IMR-90 (cell line): ENCODE measurements around the gene CYS1. TPM values are rescaled to one million over a fixed set of nuclear protein-coding genes. Genes with fewer than 3 reads are reported as not detected.

Experiments used
- ATAC-seq: fragments of 200-7000 bp; cut with Tn5 transposase; 2 replicates; pipeline ENCODE4 v1.9.1; 2020; ENCODE audit warnings: low read depth, mild to moderate bottlenecking, moderate library complexity
- BruUV-seq: library from RNA; stranded (reverse); fragments of 400-500 nt; replicated peaks from 2 replicates; lab custom pipeline; 2021; lab: Mats Ljungman, UMichigan
- CTCF ChIA-PET: fragments of 300-600 bp; formaldehyde crosslinking; extraction: SDS; loops from one replicate; lab custom pipeline; 2021; ENCODE audit warnings: antibody characterized with exemption; lab: Yijun Ruan, JAX
- POLR2A ChIA-PET: fragments of 300-600 bp; sonication (Branson Sonifier 250); formaldehyde crosslinking; loops from one replicate; lab custom pipeline; 2022; ENCODE audit warnings: antibody characterized with exemption; ENCODE audit not compliant: unreplicated experiment; lab: Charles Lee
- DNase-seq: peaks from one replicate; pipeline ENCODE4 v3.0.0; 2013
- H2AFZ ChIP-seq: replicated peaks from 2 replicates; pipeline ENCODE3; 2013; ENCODE audit warnings: low read length, mild to moderate bottlenecking; ENCODE audit not compliant: poor library complexity
- H2AK5ac ChIP-seq: 2 replicates; pipeline ENCODE4 v1.6.1; 2013; ENCODE audit warnings: low read depth, low read length, inconsistent platforms
- H2AK9ac ChIP-seq: replicated peaks from 2 replicates; pipeline ENCODE3; 2013; ENCODE audit warnings: mild to moderate bottlenecking, low read depth, low read length, moderate library complexity; ENCODE audit not compliant: poor library complexity
- H2BK120ac ChIP-seq: 2 replicates; pipeline ENCODE4 v1.6.1; 2013; ENCODE audit warnings: low read depth, low read length, inconsistent platforms
- H2BK15ac ChIP-seq: 3 replicates; pipeline ENCODE4 v1.6.1; 2013; ENCODE audit warnings: low read depth, low read length, inconsistent platforms
- H2BK20ac ChIP-seq: 2 replicates; pipeline ENCODE4 v1.6.1; 2013; ENCODE audit warnings: low read depth, mild to moderate bottlenecking, inconsistent platforms, low read length, moderate library complexity
- H2BK5ac ChIP-seq: 2 replicates; pipeline ENCODE4 v1.6.1; 2013; ENCODE audit warnings: mild to moderate bottlenecking, low read depth, low read length, inconsistent platforms; ENCODE audit not compliant: poor library complexity, severe bottlenecking
- H3K14ac ChIP-seq: replicated peaks from 2 replicates; pipeline ENCODE4 v1.6.1; 2013; ENCODE audit warnings: low read depth, low read length, inconsistent platforms
- H3K18ac ChIP-seq: 2 replicates; pipeline ENCODE4 v1.6.1; 2013; ENCODE audit warnings: low read depth, low read length, control low read depth
- H3K23ac ChIP-seq: 2 replicates; pipeline ENCODE4 v1.6.1; 2013; ENCODE audit warnings: low read depth, low read length, inconsistent platforms
- H3K27ac ChIP-seq: 2 replicates; pipeline ENCODE4 v1.5.1; 2013; ENCODE audit warnings: mild to moderate bottlenecking, control low read depth, low read length; ENCODE audit not compliant: insufficient read depth
- H3K27me3 ChIP-seq: 2 replicates; pipeline ENCODE4 v1.6.1; 2013; ENCODE audit warnings: low read length; ENCODE audit not compliant: control insufficient read depth, insufficient read depth
- H3K36me3 ChIP-seq: 2 replicates; pipeline ENCODE4 v1.6.1; 2013; ENCODE audit warnings: low read length, mixed read lengths; ENCODE audit not compliant: control insufficient read depth, insufficient read depth
- H3K4ac ChIP-seq: 2 replicates; pipeline ENCODE4 v1.6.1; 2013; ENCODE audit warnings: low read depth, low read length, inconsistent platforms
- H3K4me1 ChIP-seq: 2 replicates; pipeline ENCODE4 v1.6.1; 2013; ENCODE audit warnings: low read length, mixed read lengths; ENCODE audit not compliant: control insufficient read depth, insufficient read depth
- H3K4me2 ChIP-seq: 2 replicates; pipeline ENCODE4 v1.6.1; 2013; ENCODE audit warnings: low read depth, mild to moderate bottlenecking, control low read depth, low read length, moderate library complexity
- H3K4me3 ChIP-seq: 2 replicates; pipeline ENCODE4 v1.5.1; 2013; ENCODE audit warnings: low read depth, mild to moderate bottlenecking, control low read depth, low read length, moderate library complexity; ENCODE audit not compliant: insufficient read depth
- H3K56ac ChIP-seq: 2 replicates; pipeline ENCODE4 v1.6.1; 2013; ENCODE audit warnings: low read length, inconsistent platforms; ENCODE audit not compliant: insufficient read depth; ENCODE audit errors: extremely low read depth
- H3K79me1 ChIP-seq, 2 experiments: 2 replicates each; pipeline ENCODE4 v1.6.1; 2013; ENCODE audit warnings: low read length in 2 of 2, inconsistent platforms in 1 of 2, low read depth in 1 of 2
- H3K9ac ChIP-seq: 2 replicates; pipeline ENCODE4 v1.6.1; 2013; ENCODE audit warnings: low read depth, low read length, control low read depth
- H3K9me1 ChIP-seq: 2 replicates; pipeline ENCODE4 v1.6.1; 2013; ENCODE audit warnings: low read length, inconsistent platforms; ENCODE audit not compliant: insufficient read depth
- H3K9me3 ChIP-seq: 2 replicates; pipeline ENCODE4 v1.6.1; 2013; ENCODE audit warnings: low read length; ENCODE audit not compliant: control insufficient read depth, insufficient read depth
- H4K20me1 ChIP-seq: 2 replicates; pipeline ENCODE4 v1.6.1; 2013; ENCODE audit warnings: low read length, inconsistent platforms; ENCODE audit not compliant: insufficient read depth
- H4K5ac ChIP-seq: 2 replicates; pipeline ENCODE4 v1.6.1; 2013; ENCODE audit warnings: mild to moderate bottlenecking, low read depth, low read length, control low read depth
- H4K8ac ChIP-seq, 2 experiments: 2 replicates each; pipeline ENCODE4 v1.6.1; 2013; ENCODE audit warnings: low read depth in 2 of 2, low read length in 2 of 2, control low read depth in 1 of 2, inconsistent platforms in 1 of 2
- H4K91ac ChIP-seq: 2 replicates; pipeline ENCODE4 v1.6.1; 2013; ENCODE audit warnings: low read depth, low read length, inconsistent platforms; ENCODE audit not compliant: insufficient read depth
- BHLHE40 ChIP-seq: fragments of 150-350 bp; IDR thresholded peaks from 2 replicates; pipeline ENCODE4 v1.6.1; 2016; ENCODE audit warnings: mild to moderate bottlenecking, low read depth, low read length
- MAFK ChIP-seq: IDR thresholded peaks from 2 replicates; pipeline ENCODE4 v1.6.1; 2012; ENCODE audit warnings: low read depth, low read length, improper control_type of control experiment
- POLR2A ChIP-seq: IDR thresholded peaks from 2 replicates; pipeline ENCODE4 v1.6.1; 2012; ENCODE audit warnings: mild to moderate bottlenecking, low read depth, low read length
- RAD21 ChIP-seq: IDR thresholded peaks from 2 replicates; pipeline ENCODE4 v1.6.1; 2012; ENCODE audit warnings: low read length, improper control_type of control experiment
- RCOR1 ChIP-seq: IDR thresholded peaks from 2 replicates; pipeline ENCODE4 v1.6.1; 2012; ENCODE audit warnings: mild to moderate bottlenecking, low read length, improper control_type of control experiment; ENCODE audit not compliant: insufficient replicate concordance
- RFX5 ChIP-seq: IDR thresholded peaks from 2 replicates; pipeline ENCODE4 v1.8.0; 2012; ENCODE audit warnings: low read depth, mild to moderate bottlenecking, low read length, moderate library complexity
- SMC3 ChIP-seq: fragments of 150-350 bp; IDR thresholded peaks from 2 replicates; pipeline ENCODE4 v1.6.1; 2016; ENCODE audit warnings: low read depth, mild to moderate bottlenecking, antibody characterized with exemption, low read length, moderate library complexity
- WGBS, 2 experiments: methylation state at CpG; one replicate each; pipeline versions ENCODE4 v1.1.5 to v1.1.7; 2013; ENCODE audit warnings: missing lambda C conversion rate in 2 of 2; ENCODE audit not compliant: insufficient read length in 1 of 2; ENCODE audit errors: extremely low coverage in 2 of 2; 5-methylcytosine and 5-hydroxymethylcytosine counted together
- dilution Hi-C: fragments of 300-500 bp; cut with HindIII; formaldehyde crosslinking; loops from one replicate; pipeline ENCODE4 v1.14.3; 2018; ENCODE audit warnings: low sequenced_read_pairs; ENCODE audit not compliant: unreplicated experiment
- in situ Hi-C: fragments of 300-500 bp; cut with MboI; formaldehyde crosslinking; loops from 3 replicates; pipeline ENCODE4 v1.14.3; 2019; ENCODE audit warnings: low sequenced_read_pairs, inconsistent platforms, mixed read lengths
- intact Hi-C: fragments of 100-400 bp; cut with micrococcal nuclease; formaldehyde crosslinking; loops from 2 replicates; pipeline ENCODE4 v1.10.0; 2022
- polyA plus RNA-seq, 3 experiments: library from polyadenylated mRNA; depleted of rRNA; stranded (reverse); fragments of >200 nt; gene quantifications; 2 replicates each; pipeline ENCODE4 v1.2.3, GENCODE V29; 2012; ENCODE audit warnings: low replicate concordance in 1 of 3
- total RNA-seq: library from RNA; depleted of rRNA; stranded (reverse); fragments of >200 nt; gene quantifications from 2 replicates; pipeline ENCODE4 v1.2.3, GENCODE V29; 2012
- TF ChIP-seq, protein P1 (sequence below): conservative IDR thresholded peaks from 2 replicates; pipeline ENCODE4 v1.5.1; 2012; ENCODE audit warnings: mild to moderate bottlenecking, low read depth, low read length, improper control_type of control experiment
- TF ChIP-seq, protein P2 (sequence below): fragments of 150-350 bp; IDR thresholded peaks from 2 replicates; pipeline ENCODE4 v1.6.1; 2017; ENCODE audit warnings: mild to moderate bottlenecking, antibody characterized with exemption, low read length, low read depth
- TF ChIP-seq, protein P3 (sequence below): fragments of 150-350 bp; IDR thresholded peaks from 2 replicates; pipeline ENCODE4 v1.6.1; 2016; ENCODE audit warnings: low read depth, mild to moderate bottlenecking, low read length, moderate library complexity, borderline replicate concordance

Gene CYS1
- total and polyA plus RNA-seq, 2 of the 4 experiments (the other 2 are of a cell fraction) = under 0.01 to 0.12 TPM

DNA sequence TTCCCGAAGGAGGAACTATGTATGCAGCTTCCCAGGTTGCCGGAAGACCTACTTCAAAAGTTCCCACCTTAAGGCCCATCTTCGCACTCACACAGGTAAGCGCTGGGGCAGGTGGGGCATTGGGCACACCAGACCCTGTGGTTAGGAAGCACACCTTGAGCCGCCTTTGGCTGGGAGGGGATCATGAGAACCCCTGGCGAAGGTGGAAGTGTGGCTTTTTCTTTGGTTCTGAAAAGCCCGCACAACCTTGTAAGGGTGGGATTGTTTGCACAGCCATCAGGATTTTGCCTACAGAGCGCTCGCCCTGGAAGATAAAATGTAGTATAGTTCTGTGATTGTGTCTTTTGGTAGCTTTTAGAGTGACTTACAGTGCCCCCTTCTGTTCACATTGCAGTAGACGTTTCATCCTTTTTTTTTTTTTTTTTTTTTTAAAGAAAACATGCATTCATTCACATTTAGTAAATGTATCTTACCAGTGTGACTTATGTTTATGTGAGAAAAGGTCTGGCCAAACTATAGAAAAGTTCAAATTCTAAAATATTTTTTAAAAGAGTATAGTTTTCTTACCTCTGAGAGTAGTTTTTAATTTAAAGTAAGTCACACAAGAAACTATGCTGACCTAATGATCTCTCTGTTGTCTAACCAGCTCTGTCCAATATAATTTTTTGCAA, 31.6 kb downstream of the CYS1 start (continued):
- TF ChIP-seq MAFK (no peak), RAD21 (peak; percentile 89)

DNA sequence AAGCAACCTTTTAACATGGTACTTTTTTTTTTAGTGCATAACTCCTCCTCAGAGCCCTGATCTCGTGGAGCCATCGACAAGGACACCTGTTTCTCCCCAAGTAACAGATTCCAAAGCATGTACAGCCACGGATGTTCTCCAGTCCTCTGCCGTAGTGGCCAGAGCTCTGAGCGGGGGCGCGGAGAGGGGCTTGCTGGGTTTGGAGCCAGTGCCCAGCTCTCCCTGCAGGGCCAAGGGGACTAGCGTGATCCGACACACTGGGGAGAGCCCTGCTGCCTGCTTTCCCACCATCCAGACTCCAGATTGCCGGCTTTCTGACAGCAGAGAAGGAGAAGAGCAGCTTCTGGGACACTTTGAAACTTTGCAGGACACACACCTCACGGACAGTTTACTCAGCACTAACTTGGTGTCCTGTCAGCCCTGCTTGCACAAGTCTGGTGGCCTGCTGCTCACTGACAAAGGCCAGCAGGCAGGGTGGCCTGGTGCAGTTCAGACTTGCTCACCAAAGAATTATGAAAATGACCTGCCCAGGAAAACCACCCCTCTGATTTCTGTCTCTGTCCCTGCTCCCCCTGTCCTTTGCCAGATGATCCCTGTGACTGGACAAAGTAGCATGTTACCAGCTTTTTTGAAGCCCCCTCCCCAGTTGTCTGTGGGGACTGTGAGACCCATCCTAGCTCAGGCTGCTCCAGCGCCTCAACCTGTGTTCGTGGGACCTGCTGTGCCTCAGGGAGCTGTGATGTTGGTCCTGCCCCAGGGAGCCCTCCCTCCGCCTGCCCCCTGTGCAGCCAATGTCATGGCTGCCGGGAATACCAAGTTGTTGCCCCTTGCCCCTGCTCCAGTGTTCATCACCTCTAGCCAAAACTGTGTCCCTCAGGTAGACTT, 32.4 kb downstream of the CYS1 start:
- no peak overlapping the region for H3K27ac ChIP-seq
- H3K23ac ChIP-seq = no peak overlapping the region
- H3K4me2 ChIP-seq = no peak overlapping the region
- no peaks in the 10 kb centered on the region for H3K27me3 ChIP-seq
- no peak overlapping the region for H4K8ac ChIP-seq
- H3K9me1 ChIP-seq = no peaks in the 10 kb centered on the region
- ChIA-PET POLR2A (interaction anchor here (0.6 kb wide), 1 partner anchor 556 kb away, joined by 6 read pairs; no protein-coding TSS in a partner anchor), CTCF (interaction anchor here (0.5 to 2.5 kb wide), 15 partner anchors 10 to 1535 kb away, joined by 3 to 12 read pairs (median 5); no protein-coding TSS in a partner anchor)
- H4K20me1 ChIP-seq = peaks cover 6% of the 10 kb centered on the region; the same call in 1 of the 2 replicates
- no peak overlapping the region for H3K4me3 ChIP-seq
- H2BK120ac ChIP-seq = no peak overlapping the region
- no peak overlapping the region for H2AK5ac ChIP-seq
- no peak for ATAC-seq
- no peak overlapping the region for H3K4ac ChIP-seq
- intact Hi-C loops = loop anchor here (1.0 to 10.0 kb wide), 3 partner anchors 103 to 249 kb away; no protein-coding TSS in a partner anchor
- no peak overlapping the region for H3K14ac ChIP-seq
- no peak overlapping the region for H2BK15ac ChIP-seq
- H2AFZ ChIP-seq = no peak overlapping the region
- no peak overlapping the region for H3K18ac ChIP-seq
- H3K9ac ChIP-seq = no peak overlapping the region
- no peaks in the 10 kb centered on the region for H3K9me3 ChIP-seq
- H2BK5ac ChIP-seq = no peak overlapping the region
- H4K91ac ChIP-seq = no peak overlapping the region
- H3K79me1 ChIP-seq = peaks cover 4 to 8% of the 10 kb centered on the region in 2 experiments; a peak in 3 of 4 replicates
- no peak overlapping the region for H3K56ac ChIP-seq
- peaks cover 19% of the 10 kb centered on the region for H3K36me3 ChIP-seq
- H3K4me1 ChIP-seq = peaks cover 1% of the 10 kb centered on the region; the same call in 1 of the 2 replicates
- 100% methylated on average over 9 of the region's 15 CpGs; no CpG with 5 or more reads in 1 of the 2 experiments for WGBS, 2 experiments
- H2AK9ac ChIP-seq = no peak overlapping the region
- dilution Hi-C loops = no loop called here
- H4K5ac ChIP-seq = no peak overlapping the region
- no TSS peak for BruUV-seq
- in situ Hi-C loops = loop anchor here (5.0 to 10.0 kb wide), 2 partner anchors 251 to 483 kb away; no protein-coding TSS in a partner anchor
- no peak for DNase-seq
- no peak overlapping the region for H2BK20ac ChIP-seq
- no peak for TF ChIP-seq SMC3
- TF ChIP-seq, protein P1, sequence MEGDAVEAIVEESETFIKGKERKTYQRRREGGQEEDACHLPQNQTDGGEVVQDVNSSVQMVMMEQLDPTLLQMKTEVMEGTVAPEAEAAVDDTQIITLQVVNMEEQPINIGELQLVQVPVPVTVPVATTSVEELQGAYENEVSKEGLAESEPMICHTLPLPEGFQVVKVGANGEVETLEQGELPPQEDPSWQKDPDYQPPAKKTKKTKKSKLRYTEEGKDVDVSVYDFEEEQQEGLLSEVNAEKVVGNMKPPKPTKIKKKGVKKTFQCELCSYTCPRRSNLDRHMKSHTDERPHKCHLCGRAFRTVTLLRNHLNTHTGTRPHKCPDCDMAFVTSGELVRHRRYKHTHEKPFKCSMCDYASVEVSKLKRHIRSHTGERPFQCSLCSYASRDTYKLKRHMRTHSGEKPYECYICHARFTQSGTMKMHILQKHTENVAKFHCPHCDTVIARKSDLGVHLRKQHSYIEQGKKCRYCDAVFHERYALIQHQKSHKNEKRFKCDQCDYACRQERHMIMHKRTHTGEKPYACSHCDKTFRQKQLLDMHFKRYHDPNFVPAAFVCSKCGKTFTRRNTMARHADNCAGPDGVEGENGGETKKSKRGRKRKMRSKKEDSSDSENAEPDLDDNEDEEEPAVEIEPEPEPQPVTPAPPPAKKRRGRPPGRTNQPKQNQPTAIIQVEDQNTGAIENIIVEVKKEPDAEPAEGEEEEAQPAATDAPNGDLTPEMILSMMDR = no peak
- no peak for TF ChIP-seq POLR2A
- no peak for TF ChIP-seq RCOR1
- TF ChIP-seq, protein P2, sequence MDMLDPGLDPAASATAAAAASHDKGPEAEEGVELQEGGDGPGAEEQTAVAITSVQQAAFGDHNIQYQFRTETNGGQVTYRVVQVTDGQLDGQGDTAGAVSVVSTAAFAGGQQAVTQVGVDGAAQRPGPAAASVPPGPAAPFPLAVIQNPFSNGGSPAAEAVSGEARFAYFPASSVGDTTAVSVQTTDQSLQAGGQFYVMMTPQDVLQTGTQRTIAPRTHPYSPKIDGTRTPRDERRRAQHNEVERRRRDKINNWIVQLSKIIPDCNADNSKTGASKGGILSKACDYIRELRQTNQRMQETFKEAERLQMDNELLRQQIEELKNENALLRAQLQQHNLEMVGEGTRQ = no peak
- no peak for TF ChIP-seq RFX5
- TF ChIP-seq, protein P3, sequence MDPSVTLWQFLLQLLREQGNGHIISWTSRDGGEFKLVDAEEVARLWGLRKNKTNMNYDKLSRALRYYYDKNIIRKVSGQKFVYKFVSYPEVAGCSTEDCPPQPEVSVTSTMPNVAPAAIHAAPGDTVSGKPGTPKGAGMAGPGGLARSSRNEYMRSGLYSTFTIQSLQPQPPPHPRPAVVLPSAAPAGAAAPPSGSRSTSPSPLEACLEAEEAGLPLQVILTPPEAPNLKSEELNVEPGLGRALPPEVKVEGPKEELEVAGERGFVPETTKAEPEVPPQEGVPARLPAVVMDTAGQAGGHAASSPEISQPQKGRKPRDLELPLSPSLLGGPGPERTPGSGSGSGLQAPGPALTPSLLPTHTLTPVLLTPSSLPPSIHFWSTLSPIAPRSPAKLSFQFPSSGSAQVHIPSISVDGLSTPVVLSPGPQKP = no peak
- no peak for TF ChIP-seq BHLHE40
